GM21526 (cell line): ENCODE data around the gene ZNF282.

ENCODE experiments used
- ATAC-seq: cut with Tn5 transposase; IDR thresholded peaks from one replicate; pipeline ENCODE4 v1.9.1; 2021; ENCODE audit warnings: moderate library complexity; ENCODE audit not compliant: unreplicated experiment, low FRiP score

Gene ZNF282

GRCh38 chr7:149188637-149189259, 6.6 kb upstream of the ZNF282 start:
- ATAC-seq: no peak

- no peak for ATAC-seq
These were observed 3.5 kb upstream of the ZNF282 start for GRCh38 chr7:149191851-149192250.

- ATAC-seq: no peak
These were observed 557 bp upstream of the ZNF282 start for GRCh38 chr7:149194799-149195179.

- ATAC-seq: peak; percentile 14
These were observed 882 bp downstream of the ZNF282 start for GRCh38 chr7:149196151-149196704.

- peak; percentile 8 for ATAC-seq
These were observed 1.4 kb downstream of the ZNF282 start for GRCh38 chr7:149196705-149197171.

- ATAC-seq: no peak
These were observed 2.3 kb downstream of the ZNF282 start for GRCh38 chr7:149197675-149198074.

- no peak for ATAC-seq
These were observed 2.9 kb downstream of the ZNF282 start for GRCh38 chr7:149198161-149198816.

GRCh38 chr7:149199234-149199995, 4.1 kb downstream of the ZNF282 start:
- ATAC-seq: no peak

- ATAC-seq: no peak
These were observed 7.5 kb downstream of the ZNF282 start for GRCh38 chr7:149202831-149203231.

- no peak for ATAC-seq
These were observed 10.5 kb downstream of the ZNF282 start for GRCh38 chr7:149205690-149206381.

GRCh38 chr7:149207324-149208035, 12.1 kb downstream of the ZNF282 start:
- no peak for ATAC-seq

GRCh38 chr7:149209518-149210269, 14.3 kb downstream of the ZNF282 start:
- no peak for ATAC-seq

GRCh38 chr7:149210551-149210950, 15.2 kb downstream of the ZNF282 start:
- ATAC-seq: no peak

GRCh38 chr7:149214020-149214720, 18.8 kb downstream of the ZNF282 start:
- ATAC-seq: no peak

- no peak for ATAC-seq
These were observed 21.1 kb downstream of the ZNF282 start for GRCh38 chr7:149216402-149216801.

- no peak for ATAC-seq
These were observed 22.2 kb downstream of the ZNF282 start for GRCh38 chr7:149217570-149217969.

- no peak for ATAC-seq
These were observed 23.4 kb downstream of the ZNF282 start for GRCh38 chr7:149218469-149219420.

- no peak for ATAC-seq
These were observed 25.2 kb downstream of the ZNF282 start for GRCh38 chr7:149220534-149220933.
